ENCODE results near the gene METTL14.
"Not testable (repeated sequence)": the region's sequence is repeated elsewhere in the genome, so short reads cannot be mapped to it uniquely, and the experiment has no call there.

DNA sequence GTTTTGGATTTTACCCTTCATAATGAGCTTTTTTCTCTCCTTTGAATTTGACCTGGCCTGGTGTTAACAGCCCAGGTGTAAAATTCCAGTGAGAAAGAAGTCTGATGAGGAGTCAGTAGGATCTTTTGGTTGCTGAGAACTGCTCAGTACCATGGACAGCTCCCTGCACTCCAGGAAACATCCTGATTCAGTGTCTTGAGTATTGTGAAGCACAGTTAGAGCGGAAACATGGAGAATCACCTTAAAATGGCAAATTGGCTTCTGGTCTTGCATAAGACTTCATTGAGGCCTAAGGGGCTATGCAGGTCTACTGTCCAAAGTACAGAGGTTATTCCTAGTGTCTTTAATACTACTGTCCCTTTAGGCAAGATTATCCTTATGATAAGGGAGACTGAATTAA is 16.0 kb upstream of the METTL14 start:
- TF ChIP-seq POLR2A, POLR2AphosphoS5, CTCF, EP300 (IDR thresholded peaks at IDR 0.05): not testable (repeated sequence)

Measured in stomach (tissue), 4 donors.